PFSK-1 (cell line): ENCODE data around the gene LRRC26.

Experiments used
- FOXP2 ChIP-seq: optimal IDR thresholded peaks from 2 replicates; pipeline ENCODE3; 2011; ENCODE audit warnings: borderline replicate concordance, control low read depth, inconsistent platforms; ENCODE audit not compliant: insufficient read depth; ENCODE audit errors: extremely low read length, extremely low read depth
- POLR2AphosphoS5 ChIP-seq: IDR thresholded peaks from 2 replicates; pipeline ENCODE4 v1.6.1; 2012; ENCODE audit warnings: low read depth, mild to moderate bottlenecking, control low read depth, low read length, moderate library complexity
- TAF1 ChIP-seq: IDR thresholded peaks from 2 replicates; pipeline ENCODE4 v1.6.1; 2012; ENCODE audit warnings: low read length, control low read depth, borderline replicate concordance; ENCODE audit not compliant: insufficient read depth
- TF ChIP-seq, protein P1 (sequence below), 2 experiments: IDR thresholded peaks; 2 replicates each; pipeline versions ENCODE4 v1.6.1 to v1.8.0; 2011 to 2012; ENCODE audit warnings: low read depth in 2 of 2, low read length in 2 of 2, control low read depth in 1 of 2, inconsistent platforms in 1 of 2, mild to moderate bottlenecking in 1 of 2, moderate library complexity in 1 of 2; ENCODE audit not compliant: insufficient read depth in 1 of 2

DNA sequence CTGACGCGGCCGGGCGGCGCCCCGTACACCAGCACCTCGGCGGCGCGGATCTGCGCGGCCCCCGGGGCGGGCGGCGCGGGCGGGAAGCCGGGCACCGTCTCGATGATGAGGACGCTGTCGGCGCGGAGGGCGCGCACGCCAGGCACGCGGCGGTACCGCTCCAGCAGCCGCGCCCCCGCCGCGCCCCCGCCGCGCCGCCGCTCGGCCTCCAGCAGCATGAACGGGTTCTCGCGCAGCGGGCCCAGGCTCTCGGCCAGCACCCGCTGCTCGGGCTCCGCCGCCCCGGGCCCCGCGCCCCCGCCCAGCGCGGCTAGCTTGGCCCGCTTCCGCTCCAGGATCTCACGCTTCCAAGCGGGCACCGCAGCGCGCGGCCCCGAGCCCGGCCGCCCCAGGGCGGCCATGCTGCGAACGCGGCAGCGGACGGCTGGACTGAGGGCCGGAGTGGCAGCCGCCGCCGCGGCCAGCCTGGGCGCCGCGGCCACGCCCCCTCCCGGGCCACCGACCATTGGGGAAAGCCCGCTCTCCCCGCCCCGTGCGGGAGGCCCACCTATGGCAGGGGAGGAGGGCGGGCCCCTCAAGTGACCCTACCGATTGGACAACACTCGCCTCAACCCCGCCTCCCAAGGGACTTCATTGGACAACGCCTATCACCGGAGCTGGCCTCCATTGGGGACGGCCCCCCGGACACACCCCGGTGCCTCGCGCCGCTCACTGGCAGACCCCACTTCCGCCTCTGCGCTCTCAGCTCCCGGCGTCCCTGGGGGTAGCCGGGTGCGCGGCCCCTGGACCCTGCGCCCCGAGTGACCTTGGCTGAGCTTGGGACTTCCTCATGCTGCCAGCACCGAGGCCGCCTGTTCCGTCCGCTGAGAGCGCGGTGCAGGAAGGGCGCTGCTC, 30.7 kb upstream of the LRRC26 start, which contains the start of gene TPRN:
- TF ChIP-seq POLR2AphosphoS5: peak; percentile 86
- TF ChIP-seq, protein P1, sequence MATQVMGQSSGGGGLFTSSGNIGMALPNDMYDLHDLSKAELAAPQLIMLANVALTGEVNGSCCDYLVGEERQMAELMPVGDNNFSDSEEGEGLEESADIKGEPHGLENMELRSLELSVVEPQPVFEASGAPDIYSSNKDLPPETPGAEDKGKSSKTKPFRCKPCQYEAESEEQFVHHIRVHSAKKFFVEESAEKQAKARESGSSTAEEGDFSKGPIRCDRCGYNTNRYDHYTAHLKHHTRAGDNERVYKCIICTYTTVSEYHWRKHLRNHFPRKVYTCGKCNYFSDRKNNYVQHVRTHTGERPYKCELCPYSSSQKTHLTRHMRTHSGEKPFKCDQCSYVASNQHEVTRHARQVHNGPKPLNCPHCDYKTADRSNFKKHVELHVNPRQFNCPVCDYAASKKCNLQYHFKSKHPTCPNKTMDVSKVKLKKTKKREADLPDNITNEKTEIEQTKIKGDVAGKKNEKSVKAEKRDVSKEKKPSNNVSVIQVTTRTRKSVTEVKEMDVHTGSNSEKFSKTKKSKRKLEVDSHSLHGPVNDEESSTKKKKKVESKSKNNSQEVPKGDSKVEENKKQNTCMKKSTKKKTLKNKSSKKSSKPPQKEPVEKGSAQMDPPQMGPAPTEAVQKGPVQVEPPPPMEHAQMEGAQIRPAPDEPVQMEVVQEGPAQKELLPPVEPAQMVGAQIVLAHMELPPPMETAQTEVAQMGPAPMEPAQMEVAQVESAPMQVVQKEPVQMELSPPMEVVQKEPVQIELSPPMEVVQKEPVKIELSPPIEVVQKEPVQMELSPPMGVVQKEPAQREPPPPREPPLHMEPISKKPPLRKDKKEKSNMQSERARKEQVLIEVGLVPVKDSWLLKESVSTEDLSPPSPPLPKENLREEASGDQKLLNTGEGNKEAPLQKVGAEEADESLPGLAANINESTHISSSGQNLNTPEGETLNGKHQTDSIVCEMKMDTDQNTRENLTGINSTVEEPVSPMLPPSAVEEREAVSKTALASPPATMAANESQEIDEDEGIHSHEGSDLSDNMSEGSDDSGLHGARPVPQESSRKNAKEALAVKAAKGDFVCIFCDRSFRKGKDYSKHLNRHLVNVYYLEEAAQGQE (IDR thresholded peaks at IDR 0.05; ENCODE audit: insufficient read depth in 1 of 2, low read depth in 2 of 2, low read length in 2 of 2): 0 out of 4 replicates have a peak, but pooled peaks have one; percentile 14 to 63
- TF ChIP-seq TAF1: peak; percentile 98
- TF ChIP-seq FOXP2: no peak
